Measurements from ENCODE around the gene ARSI.

The ARSI gene

DNA sequence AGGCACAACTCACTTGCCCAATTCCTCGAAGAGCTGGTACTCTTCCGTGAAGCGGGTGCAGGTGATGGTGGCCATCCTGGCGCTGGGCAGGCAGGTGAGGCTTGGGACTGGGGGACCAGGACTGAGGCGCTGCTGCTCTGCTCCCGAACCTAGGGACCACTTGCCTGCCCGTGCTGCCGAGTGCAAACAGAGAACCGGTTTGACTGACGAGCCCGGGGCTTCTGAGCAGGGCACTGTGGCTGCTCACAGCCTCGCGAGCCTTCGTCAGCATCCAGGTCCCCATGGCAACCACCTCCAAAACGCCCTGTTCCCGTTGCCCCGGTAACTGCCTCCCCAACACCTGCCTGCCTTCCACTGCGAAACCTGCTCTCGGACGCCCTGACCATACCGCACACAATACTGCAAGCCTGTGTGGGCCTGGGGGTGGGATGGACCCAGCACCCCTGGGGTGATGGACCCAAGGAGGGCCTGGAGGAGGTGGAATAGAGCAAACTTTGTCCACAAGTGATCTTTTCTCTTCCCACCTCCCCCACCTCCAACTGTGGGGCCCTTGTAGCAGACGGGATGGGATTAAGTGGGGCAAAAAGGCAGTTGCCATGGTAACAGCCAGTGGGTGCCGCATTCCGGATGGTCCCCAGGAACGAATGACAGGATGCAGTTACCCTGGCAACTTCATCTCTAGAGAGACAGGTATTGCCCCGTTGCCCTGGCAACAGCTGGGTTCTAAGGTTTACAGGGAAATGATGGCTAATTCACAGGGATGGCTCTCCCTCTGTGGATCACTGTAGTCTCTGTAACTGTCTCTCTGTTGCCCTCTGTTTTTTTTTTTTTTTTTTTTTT is 12.9 kb downstream of the ARSI start, which contains the start of gene CAMK2A:
TSS of gene CAMK2A (minus strand) at position 223 of the 840 bp plus-strand sequence. CDS start at position 75, 148 bp downstream.
- Histone ChIP-seq H3K4me1 (peaks cover 2% of the 10 kb centered on the region), H3K27ac (no peak within 1 kb of the TSS), H3K36me3 (ENCODE audit: control insufficient read depth, insufficient read depth, low read length) (no peaks in the 10 kb centered on the region), H3K27me3 (ENCODE audit: control insufficient read depth, insufficient read depth, low read length) (no peaks in the 10 kb centered on the region), H3K79me2 (no peaks in the 10 kb centered on the region), H3K9ac (no peak within 1 kb of the TSS), H3K9me3 (ENCODE audit: control insufficient read depth, low read length) (no peaks in the 10 kb centered on the region), H3K4me3 (ENCODE audit: low read depth, low read length) (no peak within 1 kb of the TSS), H3K4me2 (ENCODE audit: low read length) (no peak within 1 kb of the TSS), H2AFZ (no peak within 1 kb of the TSS)
- TF ChIP-seq, protein P1, sequence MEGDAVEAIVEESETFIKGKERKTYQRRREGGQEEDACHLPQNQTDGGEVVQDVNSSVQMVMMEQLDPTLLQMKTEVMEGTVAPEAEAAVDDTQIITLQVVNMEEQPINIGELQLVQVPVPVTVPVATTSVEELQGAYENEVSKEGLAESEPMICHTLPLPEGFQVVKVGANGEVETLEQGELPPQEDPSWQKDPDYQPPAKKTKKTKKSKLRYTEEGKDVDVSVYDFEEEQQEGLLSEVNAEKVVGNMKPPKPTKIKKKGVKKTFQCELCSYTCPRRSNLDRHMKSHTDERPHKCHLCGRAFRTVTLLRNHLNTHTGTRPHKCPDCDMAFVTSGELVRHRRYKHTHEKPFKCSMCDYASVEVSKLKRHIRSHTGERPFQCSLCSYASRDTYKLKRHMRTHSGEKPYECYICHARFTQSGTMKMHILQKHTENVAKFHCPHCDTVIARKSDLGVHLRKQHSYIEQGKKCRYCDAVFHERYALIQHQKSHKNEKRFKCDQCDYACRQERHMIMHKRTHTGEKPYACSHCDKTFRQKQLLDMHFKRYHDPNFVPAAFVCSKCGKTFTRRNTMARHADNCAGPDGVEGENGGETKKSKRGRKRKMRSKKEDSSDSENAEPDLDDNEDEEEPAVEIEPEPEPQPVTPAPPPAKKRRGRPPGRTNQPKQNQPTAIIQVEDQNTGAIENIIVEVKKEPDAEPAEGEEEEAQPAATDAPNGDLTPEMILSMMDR (IDR thresholded peaks at IDR 0.05) = no peak

DNA sequence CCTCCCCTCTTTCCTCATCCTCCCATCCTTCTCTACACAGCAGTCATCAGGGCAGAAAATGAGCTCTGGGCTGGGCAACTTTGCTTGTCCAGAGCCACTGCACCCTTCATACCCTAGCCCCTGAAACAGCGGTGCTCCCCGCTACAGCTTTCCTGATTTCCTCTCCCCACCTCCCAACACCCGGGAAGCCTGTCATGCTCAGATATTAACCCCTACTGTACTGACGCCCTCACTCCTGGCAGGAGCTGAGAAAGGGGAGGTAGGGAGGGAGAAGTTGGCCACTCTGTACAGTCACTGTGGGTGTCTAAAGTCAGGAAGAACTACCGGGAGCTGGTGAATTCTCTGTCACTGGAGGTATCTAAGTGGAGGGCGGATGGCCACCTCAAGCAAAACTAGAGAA is 13.9 kb downstream of the ARSI start:
- Histone ChIP-seq H3K4me1 (no peaks in the 10 kb centered on the region), H3K27me3 (ENCODE audit: control insufficient read depth, insufficient read depth, low read length) (no peaks in the 10 kb centered on the region), H3K4me2 (ENCODE audit: low read length) (no peak overlapping the region), H3K79me2 (no peaks in the 10 kb centered on the region), H3K27ac (no peak overlapping the region), H3K9ac (no peak overlapping the region), H3K4me3 (ENCODE audit: low read depth, low read length) (no peak overlapping the region), H3K9me3 (ENCODE audit: control insufficient read depth, low read length) (no peaks in the 10 kb centered on the region), H3K36me3 (ENCODE audit: control insufficient read depth, insufficient read depth, low read length) (no peaks in the 10 kb centered on the region), H2AFZ (no peak overlapping the region)
- TF ChIP-seq, protein P1 (IDR thresholded peaks at IDR 0.05) = no peak

DNA sequence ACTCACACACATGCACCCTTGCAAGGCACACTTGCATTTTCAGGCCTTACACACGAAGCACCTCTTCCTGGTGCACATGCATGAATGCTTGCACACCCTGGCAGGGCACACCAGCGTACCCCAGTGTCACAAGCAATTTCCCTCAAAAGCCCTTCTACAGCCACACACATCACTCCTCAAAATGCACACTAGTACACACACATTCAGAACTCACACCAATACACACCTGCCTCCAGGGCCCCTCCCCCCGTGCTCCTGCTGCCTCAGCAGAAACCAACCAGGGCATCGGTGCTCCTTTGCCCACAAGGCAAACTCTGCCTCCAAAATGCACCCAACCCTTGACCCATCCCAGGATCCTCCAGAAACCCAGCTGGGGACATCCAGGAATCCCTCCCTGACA is 14.3 kb downstream of the ARSI start:
- no peaks in the 10 kb centered on the region for H3K79me2 ChIP-seq
- H2AFZ ChIP-seq = no peak overlapping the region
- H3K4me3 ChIP-seq (ENCODE audit: low read depth, low read length) = no peak overlapping the region
- no peak overlapping the region for H3K27ac ChIP-seq
- TF ChIP-seq, protein P1 (IDR thresholded peaks at IDR 0.05) = no peak
- no peaks in the 10 kb centered on the region for H3K27me3 ChIP-seq (ENCODE audit: control insufficient read depth, insufficient read depth, low read length)
- no peaks in the 10 kb centered on the region for H3K36me3 ChIP-seq (ENCODE audit: control insufficient read depth, insufficient read depth, low read length)
- no peak overlapping the region for H3K4me2 ChIP-seq (ENCODE audit: low read length)
- no peaks in the 10 kb centered on the region for H3K9me3 ChIP-seq (ENCODE audit: control insufficient read depth, low read length)
- H3K4me1 ChIP-seq = no peaks in the 10 kb centered on the region
- H3K9ac ChIP-seq = no peak overlapping the region

DNA sequence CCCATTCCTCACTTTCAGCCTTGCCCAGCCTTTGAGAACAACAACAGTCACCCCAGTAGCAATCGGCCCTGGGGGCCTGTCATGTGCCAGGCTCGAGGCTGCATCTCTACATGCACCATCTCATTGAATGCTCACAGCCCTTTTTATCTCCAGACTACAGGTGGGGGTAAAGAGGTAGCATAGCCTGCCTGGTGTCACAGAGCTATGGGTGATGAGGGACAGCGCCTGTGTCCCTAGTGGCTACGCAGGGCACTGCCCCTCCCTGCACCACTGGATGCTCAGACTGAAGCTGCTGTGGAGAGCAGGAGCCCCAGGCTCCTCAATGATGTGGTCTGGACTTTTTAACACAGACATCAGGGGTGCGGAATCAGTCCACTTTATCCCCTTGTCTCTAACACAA is 15.9 kb downstream of the ARSI start:
- Histone ChIP-seq H3K9ac (no peak overlapping the region), H3K36me3 (ENCODE audit: control insufficient read depth, insufficient read depth, low read length) (no peaks in the 10 kb centered on the region), H3K4me1 (no peaks in the 10 kb centered on the region), H3K27me3 (ENCODE audit: control insufficient read depth, insufficient read depth, low read length) (no peaks in the 10 kb centered on the region), H2AFZ (no peak overlapping the region), H3K4me2 (ENCODE audit: low read length) (no peak overlapping the region), H3K27ac (no peak overlapping the region), H3K9me3 (ENCODE audit: control insufficient read depth, low read length) (no peaks in the 10 kb centered on the region), H3K79me2 (no peaks in the 10 kb centered on the region), H3K4me3 (ENCODE audit: low read depth, low read length) (no peak overlapping the region)
- TF ChIP-seq, protein P1 (IDR thresholded peaks at IDR 0.05) = peak; percentile 47

DNA sequence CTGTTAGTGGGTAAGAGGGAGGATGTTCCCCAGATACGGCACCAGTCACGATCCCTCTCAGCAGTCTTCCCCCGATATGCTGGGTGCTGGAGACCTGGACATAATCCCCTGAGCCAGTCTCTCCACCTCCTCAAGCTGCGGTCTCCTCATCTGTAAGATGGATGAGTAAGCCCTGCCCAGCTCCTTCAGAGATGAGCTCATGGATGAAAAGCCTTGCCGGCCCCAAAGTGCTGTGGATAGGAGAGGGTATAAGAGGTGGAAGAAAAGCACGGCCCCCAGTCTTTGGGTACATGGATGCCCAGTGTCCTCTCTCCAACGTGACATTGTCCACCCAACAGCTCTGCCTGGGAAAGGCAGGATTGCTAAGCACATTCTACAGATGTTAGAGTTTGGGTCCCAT is 17.6 kb downstream of the ARSI start:
- no peak overlapping the region for H3K9ac ChIP-seq
- TF ChIP-seq, protein P1 (IDR thresholded peaks at IDR 0.05) = no peak

More for the DNA sequence above, 17.6 kb downstream of the ARSI start:
- H3K4me3 ChIP-seq (ENCODE audit: low read depth, low read length) = no peak overlapping the region
- no peak overlapping the region for H3K4me2 ChIP-seq (ENCODE audit: low read length)
- H3K36me3 ChIP-seq (ENCODE audit: control insufficient read depth, insufficient read depth, low read length) = no peaks in the 10 kb centered on the region
- no peak overlapping the region for H2AFZ ChIP-seq
- H3K27me3 ChIP-seq (ENCODE audit: control insufficient read depth, insufficient read depth, low read length) = no peaks in the 10 kb centered on the region
- no peaks in the 10 kb centered on the region for H3K79me2 ChIP-seq
- no peaks in the 10 kb centered on the region for H3K4me1 ChIP-seq
- no peaks in the 10 kb centered on the region for H3K9me3 ChIP-seq (ENCODE audit: control insufficient read depth, low read length)
- H3K27ac ChIP-seq = no peak overlapping the region

All from parathyroid adenoma (tissue), 2 donors.